ENCODE measurements around the gene RMRP. TPM values are rescaled to one million over a fixed set of nuclear protein-coding genes. Genes with fewer than 3 reads are reported as not detected.

The RMRP gene
- total and polyA plus RNA-seq, 2 of the 4 experiments (the other 2 are of a cell fraction): 39.7 to 13,690 TPM

DNA sequence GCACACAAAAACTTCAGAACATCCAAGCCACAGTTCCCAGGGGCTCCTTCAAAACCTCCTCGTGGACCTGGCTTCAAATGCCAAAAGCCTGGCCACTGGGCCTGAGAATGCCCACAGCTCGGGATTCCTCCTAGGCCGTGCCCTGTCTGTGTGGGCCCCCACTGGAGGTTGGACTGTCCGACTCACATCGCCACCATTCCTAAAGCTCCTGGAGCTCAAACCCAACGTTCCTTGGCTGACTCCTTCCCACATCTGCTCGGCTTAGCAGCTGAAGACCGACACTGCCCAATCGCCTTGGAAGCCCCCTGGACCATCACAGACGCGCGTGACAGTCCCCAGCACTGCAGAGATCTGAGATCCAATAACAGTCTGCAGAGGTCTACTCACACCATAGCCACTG lies 14.8 kb downstream of the RMRP start:
- Histone ChIP-seq H3K9me1 (ENCODE audit: insufficient read depth, low read length) (no peaks in the 10 kb centered on the region), H2AK5ac (ENCODE audit: low read depth, low read length) (no peak overlapping the region), H2AFZ (replicated peaks; ENCODE audit: low read length, poor library complexity) (no peak overlapping the region), H3K23ac (ENCODE audit: low read depth, low read length) (no peak overlapping the region), H3K27ac (ENCODE audit: insufficient read depth, low read length) (no peak overlapping the region), H3K27me3 (ENCODE audit: control insufficient read depth, insufficient read depth, low read length) (no peaks in the 10 kb centered on the region), H3K14ac (replicated peaks; ENCODE audit: low read depth, low read length) (no peak overlapping the region), H3K9ac (ENCODE audit: low read depth, low read length) (no peak overlapping the region), H2BK20ac (ENCODE audit: low read depth, low read length) (no peak overlapping the region), H3K4me3 (ENCODE audit: insufficient read depth, low read depth, low read length) (no peak overlapping the region), H2BK15ac (ENCODE audit: low read depth, low read length) (no peak overlapping the region), H3K79me1 (ENCODE audit: low read depth in 1 of 2, low read length in 2 of 2) (0 out of 4 replicates have a peak, but pooled peaks cover 0 to 4% of the 10 kb centered on the region in 2 experiments), H4K8ac (ENCODE audit: low read depth in 2 of 2, low read length in 2 of 2) (no peak overlapping the region), H3K36me3 (ENCODE audit: control insufficient read depth, insufficient read depth, low read length) (no peaks in the 10 kb centered on the region), H2BK120ac (ENCODE audit: low read depth, low read length) (no peak overlapping the region), H3K9me3 (ENCODE audit: control insufficient read depth, insufficient read depth, low read length) (no peaks in the 10 kb centered on the region), H2BK5ac (ENCODE audit: low read depth, low read length, poor library complexity, severe bottlenecking) (no peak overlapping the region), H3K4ac (ENCODE audit: low read depth, low read length) (no peak overlapping the region), H2AK9ac (replicated peaks; ENCODE audit: low read depth, low read length, poor library complexity) (no peak overlapping the region), H3K56ac (ENCODE audit: extremely low read depth, insufficient read depth, low read length) (no peak overlapping the region), H4K5ac (ENCODE audit: low read depth, low read length) (no peak overlapping the region), H3K18ac (ENCODE audit: low read depth, low read length) (no peak overlapping the region), H3K4me1 (ENCODE audit: control insufficient read depth, insufficient read depth, low read length) (peaks cover 4% of the 10 kb centered on the region; the same call in 1 of the 2 replicates), H4K20me1 (ENCODE audit: insufficient read depth, low read length) (no peaks in the 10 kb centered on the region), H3K4me2 (ENCODE audit: low read depth, low read length) (no peak overlapping the region), H4K91ac (ENCODE audit: insufficient read depth, low read depth, low read length) (no peak overlapping the region)
- CTCF ChIA-PET: no interaction called here
- in situ Hi-C loops (cut with MboI; ENCODE audit: low sequenced_read_pairs) (no loop called here), intact Hi-C loops (cut with micrococcal nuclease) (no loop called here), dilution Hi-C loops (cut with HindIII; ENCODE audit: low sequenced_read_pairs, unreplicated experiment) (no loop called here)
- POLR2A ChIA-PET (ENCODE audit: unreplicated experiment): no interaction called here
- TF ChIP-seq MXI1 (IDR thresholded peaks at IDR 0.05; ENCODE audit: borderline replicate concordance, low read depth, low read length): no peak
- TF ChIP-seq RAD21 (IDR thresholded peaks at IDR 0.05; ENCODE audit: low read length): no peak
- TF ChIP-seq CHD1 (IDR thresholded peaks at IDR 0.05; ENCODE audit: low read depth, low read length): no peak
- no peak for TF ChIP-seq NFE2L2 (IDR thresholded peaks at IDR 0.05; ENCODE audit: low read depth, low read length)
- TF ChIP-seq, protein P1, sequence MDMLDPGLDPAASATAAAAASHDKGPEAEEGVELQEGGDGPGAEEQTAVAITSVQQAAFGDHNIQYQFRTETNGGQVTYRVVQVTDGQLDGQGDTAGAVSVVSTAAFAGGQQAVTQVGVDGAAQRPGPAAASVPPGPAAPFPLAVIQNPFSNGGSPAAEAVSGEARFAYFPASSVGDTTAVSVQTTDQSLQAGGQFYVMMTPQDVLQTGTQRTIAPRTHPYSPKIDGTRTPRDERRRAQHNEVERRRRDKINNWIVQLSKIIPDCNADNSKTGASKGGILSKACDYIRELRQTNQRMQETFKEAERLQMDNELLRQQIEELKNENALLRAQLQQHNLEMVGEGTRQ (IDR thresholded peaks at IDR 0.05; ENCODE audit: low read depth, low read length): no peak
- TF ChIP-seq, protein P2, sequence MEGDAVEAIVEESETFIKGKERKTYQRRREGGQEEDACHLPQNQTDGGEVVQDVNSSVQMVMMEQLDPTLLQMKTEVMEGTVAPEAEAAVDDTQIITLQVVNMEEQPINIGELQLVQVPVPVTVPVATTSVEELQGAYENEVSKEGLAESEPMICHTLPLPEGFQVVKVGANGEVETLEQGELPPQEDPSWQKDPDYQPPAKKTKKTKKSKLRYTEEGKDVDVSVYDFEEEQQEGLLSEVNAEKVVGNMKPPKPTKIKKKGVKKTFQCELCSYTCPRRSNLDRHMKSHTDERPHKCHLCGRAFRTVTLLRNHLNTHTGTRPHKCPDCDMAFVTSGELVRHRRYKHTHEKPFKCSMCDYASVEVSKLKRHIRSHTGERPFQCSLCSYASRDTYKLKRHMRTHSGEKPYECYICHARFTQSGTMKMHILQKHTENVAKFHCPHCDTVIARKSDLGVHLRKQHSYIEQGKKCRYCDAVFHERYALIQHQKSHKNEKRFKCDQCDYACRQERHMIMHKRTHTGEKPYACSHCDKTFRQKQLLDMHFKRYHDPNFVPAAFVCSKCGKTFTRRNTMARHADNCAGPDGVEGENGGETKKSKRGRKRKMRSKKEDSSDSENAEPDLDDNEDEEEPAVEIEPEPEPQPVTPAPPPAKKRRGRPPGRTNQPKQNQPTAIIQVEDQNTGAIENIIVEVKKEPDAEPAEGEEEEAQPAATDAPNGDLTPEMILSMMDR (conservative IDR thresholded peaks at IDR 0.05; ENCODE audit: low read depth, low read length): no peak
- TF ChIP-seq CEBPB (IDR thresholded peaks at IDR 0.05; ENCODE audit: low read depth, low read length): no peak
- no peak for TF ChIP-seq MAFK (IDR thresholded peaks at IDR 0.05; ENCODE audit: low read depth, low read length)
- no peak for TF ChIP-seq RCOR1 (IDR thresholded peaks at IDR 0.05; ENCODE audit: insufficient replicate concordance, low read length)
- no peak for TF ChIP-seq MAZ (IDR thresholded peaks at IDR 0.05; ENCODE audit: borderline replicate concordance, low read depth, low read length)
- no peak for TF ChIP-seq RFX5 (IDR thresholded peaks at IDR 0.05; ENCODE audit: low read depth, low read length)
- TF ChIP-seq POLR2A (IDR thresholded peaks at IDR 0.05; ENCODE audit: low read depth, low read length): no peak
- no peak for TF ChIP-seq SMC3 (IDR thresholded peaks at IDR 0.05; ENCODE audit: low read depth, low read length)
- TF ChIP-seq, protein P3, sequence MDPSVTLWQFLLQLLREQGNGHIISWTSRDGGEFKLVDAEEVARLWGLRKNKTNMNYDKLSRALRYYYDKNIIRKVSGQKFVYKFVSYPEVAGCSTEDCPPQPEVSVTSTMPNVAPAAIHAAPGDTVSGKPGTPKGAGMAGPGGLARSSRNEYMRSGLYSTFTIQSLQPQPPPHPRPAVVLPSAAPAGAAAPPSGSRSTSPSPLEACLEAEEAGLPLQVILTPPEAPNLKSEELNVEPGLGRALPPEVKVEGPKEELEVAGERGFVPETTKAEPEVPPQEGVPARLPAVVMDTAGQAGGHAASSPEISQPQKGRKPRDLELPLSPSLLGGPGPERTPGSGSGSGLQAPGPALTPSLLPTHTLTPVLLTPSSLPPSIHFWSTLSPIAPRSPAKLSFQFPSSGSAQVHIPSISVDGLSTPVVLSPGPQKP (IDR thresholded peaks at IDR 0.05; ENCODE audit: borderline replicate concordance, low read depth, low read length): no peak
- no peak for TF ChIP-seq FOS (IDR thresholded peaks at IDR 0.05; ENCODE audit: low read depth, low read length)
- no peak for TF ChIP-seq BHLHE40 (IDR thresholded peaks at IDR 0.05; ENCODE audit: low read depth, low read length)
- BruUV-seq (replicated peaks): no TSS peak
- no peak for DNase-seq
- ATAC-seq (ENCODE audit: low read depth): no peak
- WGBS, 2 experiments (ENCODE audit: extremely low coverage in 2 of 2, insufficient read length in 1 of 2): 81% methylated on average over 11 of the region's 12 CpGs; no CpG with 5 or more reads in 1 of the 2 experiments
